Skeletal muscle satellite cell (primary cell): ENCODE data around the gene NUP98.

Experiments
- H3K27me3 ChIP-seq: 2 replicates; pipeline ENCODE4 v1.7.0; 2013; ENCODE audit warnings: low read length; ENCODE audit not compliant: control insufficient read depth, insufficient read depth
- H3K36me3 ChIP-seq: 2 replicates; pipeline ENCODE4 v1.7.0; 2013; ENCODE audit warnings: mild to moderate bottlenecking, control low read depth, low read length; ENCODE audit not compliant: insufficient read depth
- H3K4me1 ChIP-seq: 2 replicates; pipeline ENCODE4 v1.7.0; 2013; ENCODE audit warnings: low read length; ENCODE audit not compliant: control insufficient read depth, insufficient read depth
- H3K4me2 ChIP-seq: 2 replicates; pipeline ENCODE4 v1.7.0; 2013; ENCODE audit warnings: mild to moderate bottlenecking, low read length
- H3K4me3 ChIP-seq: 2 replicates; pipeline ENCODE4 v1.7.0; 2013; ENCODE audit warnings: low read length
- H3K9ac ChIP-seq: 2 replicates; pipeline ENCODE4 v1.7.0; 2013; ENCODE audit warnings: mild to moderate bottlenecking, low read depth, low read length, moderate library complexity
- H3K9me3 ChIP-seq: replicated peaks from 2 replicates; pipeline ENCODE4 v1.7.0; 2013; ENCODE audit warnings: mild to moderate bottlenecking, control low read depth, low read length

The NUP98 gene

DNA sequence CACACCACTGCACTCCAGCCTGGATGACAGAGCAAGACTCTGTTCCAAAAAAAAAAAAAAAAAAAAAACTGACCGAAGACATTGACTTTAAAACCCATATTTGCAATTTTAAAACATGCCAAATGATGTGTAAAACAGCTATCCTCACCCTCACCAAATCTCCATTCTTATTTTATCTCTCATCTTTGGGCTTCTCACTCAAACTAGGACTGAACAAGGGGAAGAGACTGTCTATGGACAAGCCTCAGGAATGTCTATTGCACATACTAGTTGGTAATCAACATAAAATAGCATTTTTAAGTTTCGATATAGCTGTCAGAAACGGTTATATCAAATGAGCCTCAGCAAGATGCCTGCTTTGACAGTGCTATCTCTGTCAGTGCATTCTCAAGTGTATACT lies 118.3 kb downstream of the NUP98 start:
- Histone ChIP-seq H3K27me3 (no peaks in the 10 kb centered on the region), H3K9ac (no peak overlapping the region), H3K4me1 (no peaks in the 10 kb centered on the region), H3K4me2 (no peak overlapping the region), H3K9me3 (no peaks in the 10 kb centered on the region), H3K4me3 (no peak overlapping the region), H3K36me3 (peaks cover 92% of the 10 kb centered on the region)

DNA sequence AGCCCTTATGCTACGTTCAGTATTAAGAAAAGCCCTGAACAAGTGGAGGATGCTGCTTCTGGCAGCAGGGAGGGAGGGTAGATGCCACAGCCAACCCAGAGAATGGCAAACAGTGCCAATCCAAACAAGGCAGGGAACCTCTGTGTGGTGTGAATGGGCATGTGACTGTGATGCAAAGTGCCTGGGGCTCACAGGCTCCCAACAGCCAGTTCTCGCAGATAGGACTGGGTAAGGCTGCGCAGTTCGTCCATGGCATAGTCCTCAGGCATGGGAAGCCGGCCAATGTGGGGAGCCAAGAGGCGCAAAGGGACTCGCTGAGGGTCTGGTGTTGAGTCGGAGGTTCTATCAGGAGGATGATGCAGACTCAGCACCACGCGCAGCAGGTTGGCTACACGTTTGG lies 121.4 kb downstream of the NUP98 start:
- H3K36me3 ChIP-seq: peaks cover 92% of the 10 kb centered on the region
- no peak overlapping the region for H3K4me3 ChIP-seq
- H3K27me3 ChIP-seq: no peaks in the 10 kb centered on the region
- no peaks in the 10 kb centered on the region for H3K4me1 ChIP-seq
- no peaks in the 10 kb centered on the region for H3K9me3 ChIP-seq
- no peak overlapping the region for H3K4me2 ChIP-seq
- no peak overlapping the region for H3K9ac ChIP-seq

DNA sequence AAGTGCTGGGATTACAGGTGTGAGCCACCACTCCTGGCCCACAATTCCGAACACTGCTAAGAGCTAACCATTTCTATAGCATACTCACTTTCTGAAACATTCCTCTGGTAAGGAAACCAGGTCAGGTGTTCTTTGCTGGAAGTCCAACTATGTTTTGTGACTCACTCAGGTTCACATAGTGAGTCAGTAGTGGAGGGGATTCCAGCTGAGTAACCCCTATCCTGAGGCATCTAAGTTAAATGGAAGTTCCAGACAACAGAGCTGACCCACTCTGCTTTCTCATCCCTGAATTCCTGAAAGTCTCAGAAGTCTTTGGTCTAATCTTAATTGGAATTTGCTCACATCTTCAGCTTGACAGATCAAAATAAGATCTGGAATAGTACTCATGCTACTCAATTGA lies 123.2 kb downstream of the NUP98 start:
- H3K4me3 ChIP-seq: no peak overlapping the region
- H3K4me2 ChIP-seq: no peak overlapping the region
- no peak overlapping the region for H3K9ac ChIP-seq
- H3K27me3 ChIP-seq: no peaks in the 10 kb centered on the region
- peaks cover 79% of the 10 kb centered on the region for H3K36me3 ChIP-seq
- H3K9me3 ChIP-seq: no peaks in the 10 kb centered on the region
- no peaks in the 10 kb centered on the region for H3K4me1 ChIP-seq

DNA sequence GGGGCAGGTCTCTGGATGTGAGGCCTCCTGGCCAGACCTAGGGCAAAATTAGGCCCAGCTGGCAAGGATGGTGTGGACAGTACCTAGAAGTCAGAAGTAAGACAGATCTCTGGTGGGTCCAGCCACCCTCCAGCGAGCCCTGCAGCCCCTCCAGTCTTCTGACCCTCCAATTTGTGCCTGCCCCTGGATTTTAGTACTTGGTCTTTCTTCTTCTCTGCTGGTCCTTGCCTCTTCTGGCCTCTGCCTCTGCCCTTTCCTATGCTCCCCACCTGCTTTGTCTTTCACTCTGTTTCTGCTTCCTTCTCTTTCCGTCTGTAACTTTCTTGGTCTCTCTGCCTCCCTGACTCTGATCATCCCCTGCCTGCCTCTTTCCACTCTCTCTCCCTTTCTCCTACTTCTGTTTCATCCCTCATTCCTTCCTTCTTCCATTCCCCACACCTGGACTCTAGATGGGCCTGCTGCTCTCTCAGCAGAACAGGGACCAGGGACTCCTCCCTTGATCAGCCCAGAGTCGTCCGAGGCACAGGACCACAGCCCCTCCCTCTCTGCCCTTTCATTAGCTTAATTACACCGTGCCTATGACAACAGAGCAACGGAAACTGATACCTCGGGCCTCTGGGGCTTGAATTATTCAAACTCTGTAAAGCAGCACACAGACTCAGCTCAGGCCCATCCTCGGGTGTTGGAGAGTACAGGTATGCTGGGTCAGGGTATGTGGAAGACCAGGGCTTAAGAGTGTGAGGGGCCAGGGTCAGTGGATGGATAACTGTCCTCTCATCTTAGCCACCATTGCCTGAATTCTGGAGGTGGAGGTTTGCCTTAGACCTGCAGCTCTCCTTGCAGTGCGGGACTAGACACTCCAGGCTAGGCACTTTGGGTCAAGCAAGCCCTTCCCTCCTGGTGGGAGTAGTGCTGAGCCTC lies 125.8 kb downstream of the NUP98 start, which contains the start of gene CHRNA10:
Gene CHRNA10, minus strand, starts transcription at position 51 of the 921 bp plus-strand sequence. CDS start 72 bp downstream, outside the sequence.
- Histone ChIP-seq H3K36me3 (peaks cover 63% of the 10 kb centered on the region), H3K4me2 (no peak within 1 kb of the TSS)

DNA sequence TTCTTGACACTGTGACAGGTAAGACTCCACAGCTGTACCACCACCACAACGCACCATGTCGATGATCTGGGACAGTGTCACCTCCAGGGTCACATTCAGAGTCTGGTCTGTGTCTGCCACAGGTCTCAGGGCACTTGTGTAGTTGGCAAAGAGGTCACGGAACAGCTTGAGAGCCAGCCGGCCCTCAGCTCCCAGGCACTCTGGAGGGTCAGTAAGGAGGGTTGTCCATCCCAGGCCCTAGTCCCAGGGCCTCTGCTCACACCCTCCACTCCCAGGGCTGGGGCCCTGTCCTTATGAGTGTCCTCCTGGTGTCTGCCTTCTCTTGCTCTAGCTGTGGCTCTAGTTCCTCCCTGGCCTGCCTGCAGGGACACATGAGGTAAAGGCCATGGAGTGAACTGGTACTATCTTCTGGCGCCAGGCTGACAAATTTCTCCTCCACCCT lies 127.6 kb downstream of the NUP98 start:
- Histone ChIP-seq H3K9ac (no peak overlapping the region), H3K4me3 (no peak overlapping the region), H3K27me3 (no peaks in the 10 kb centered on the region), H3K4me2 (no peak overlapping the region), H3K4me1 (no peaks in the 10 kb centered on the region), H3K36me3 (peaks cover 62% of the 10 kb centered on the region), H3K9me3 (no peaks in the 10 kb centered on the region)

More for the DNA sequence above, 125.8 kb downstream of the NUP98 start, which contains the start of gene CHRNA10:
- no peak within 1 kb of the TSS for H3K4me3 ChIP-seq
- no peaks in the 10 kb centered on the region for H3K9me3 ChIP-seq
- no peak within 1 kb of the TSS for H3K9ac ChIP-seq
- no peaks in the 10 kb centered on the region for H3K4me1 ChIP-seq
- H3K27me3 ChIP-seq: no peaks in the 10 kb centered on the region

DNA sequence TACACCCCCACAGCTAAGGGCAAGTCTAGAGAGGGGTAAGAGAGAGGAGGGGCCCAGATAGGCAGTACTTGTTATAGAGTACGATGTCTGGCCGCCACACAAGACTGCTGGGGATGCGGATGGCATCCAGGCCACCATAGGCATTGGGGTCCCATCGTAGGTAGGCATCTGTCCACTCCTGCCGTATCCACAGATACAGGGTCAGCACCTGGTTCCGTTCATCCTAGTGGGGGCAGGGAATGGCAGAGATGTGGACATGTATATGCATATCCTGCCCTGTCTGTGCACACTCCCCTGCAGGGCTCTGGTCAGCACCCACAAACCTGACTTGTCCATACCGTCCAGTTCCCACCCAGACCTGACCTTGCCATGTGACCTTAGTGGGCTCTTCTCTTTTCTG lies 128.2 kb downstream of the NUP98 start:
- Histone ChIP-seq H3K9me3 (no peaks in the 10 kb centered on the region), H3K9ac (no peak overlapping the region), H3K36me3 (peaks cover 62% of the 10 kb centered on the region), H3K4me1 (no peaks in the 10 kb centered on the region), H3K4me2 (no peak overlapping the region), H3K4me3 (no peak overlapping the region), H3K27me3 (no peaks in the 10 kb centered on the region)

DNA sequence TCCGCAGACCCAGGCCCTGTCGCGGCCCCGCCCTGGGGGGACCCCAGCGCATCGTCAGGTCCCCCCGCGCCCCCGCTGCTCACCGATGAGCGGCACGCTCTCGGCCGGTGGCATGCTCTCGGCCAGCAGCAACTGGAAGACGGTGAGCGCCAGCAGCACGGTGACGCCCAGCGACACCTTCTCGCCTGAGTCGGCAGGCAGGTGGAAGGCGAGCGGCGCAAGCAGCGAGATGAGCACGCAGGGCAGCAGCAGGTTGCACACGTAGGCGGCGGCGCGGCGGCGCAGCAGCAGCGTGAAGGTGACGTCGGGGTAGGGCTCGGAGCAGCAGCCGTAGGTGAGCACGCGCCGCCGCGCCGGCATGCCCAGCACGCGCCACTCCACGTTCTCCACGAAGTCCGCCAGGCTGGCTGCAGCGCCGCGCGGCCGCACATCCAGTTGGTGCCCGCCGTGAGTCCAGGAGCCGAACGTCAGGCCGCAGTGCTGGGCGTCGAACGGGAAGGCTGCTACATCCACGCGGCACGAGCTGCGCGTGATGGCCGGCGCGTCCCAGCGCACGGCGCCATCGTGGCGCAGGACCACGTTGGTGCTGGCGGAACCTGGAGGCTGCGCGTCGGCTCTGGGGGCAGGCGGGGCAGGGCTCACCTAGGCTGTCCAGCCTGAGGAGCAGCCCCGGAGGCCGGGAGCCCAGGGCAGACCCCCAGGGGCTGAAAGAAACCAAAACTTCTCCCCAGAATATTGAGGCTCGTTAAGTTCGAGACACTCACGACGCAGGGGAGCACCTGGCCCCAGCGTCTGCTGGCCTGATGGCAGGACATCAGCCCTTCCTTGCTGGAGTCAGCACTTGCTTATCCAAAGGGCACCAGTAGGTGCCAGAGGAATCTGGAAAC lies 130.0 kb downstream of the NUP98 start:
- no peak overlapping the region for H3K4me3 ChIP-seq
- no peaks in the 10 kb centered on the region for H3K9me3 ChIP-seq
- no peak overlapping the region for H3K4me2 ChIP-seq
- no peaks in the 10 kb centered on the region for H3K27me3 ChIP-seq
- no peak overlapping the region for H3K9ac ChIP-seq
- no peaks in the 10 kb centered on the region for H3K4me1 ChIP-seq
- peaks cover 53% of the 10 kb centered on the region for H3K36me3 ChIP-seq

DNA sequence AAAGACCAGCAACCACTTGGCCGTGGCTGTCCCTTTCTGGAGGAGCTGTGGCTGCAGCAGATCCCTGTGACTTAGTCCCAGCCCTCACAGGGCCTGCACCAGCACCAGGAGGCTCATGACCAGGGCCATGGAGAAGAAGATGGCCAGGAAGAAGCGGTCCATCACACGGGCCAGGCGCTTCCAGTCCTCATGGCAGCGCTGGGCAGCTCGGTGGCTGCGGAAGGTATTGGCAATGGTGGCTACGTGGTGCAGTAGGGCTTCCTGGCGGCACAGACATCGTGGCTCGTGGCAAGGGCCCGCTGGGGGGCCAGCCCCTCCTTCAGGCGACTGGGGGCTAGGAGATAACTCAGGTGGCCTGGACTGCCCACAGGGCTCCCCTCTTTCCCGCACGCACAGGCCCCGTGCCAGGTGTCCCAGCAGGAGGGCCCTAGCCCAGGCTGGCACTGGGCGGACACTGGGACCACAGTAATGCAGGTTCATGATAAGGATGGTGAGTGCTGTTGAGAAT lies 131.3 kb downstream of the NUP98 start:
- H3K4me3 ChIP-seq: no peak overlapping the region
- no peaks in the 10 kb centered on the region for H3K4me1 ChIP-seq
- H3K4me2 ChIP-seq: no peak overlapping the region
- no peaks in the 10 kb centered on the region for H3K9me3 ChIP-seq
- no peak overlapping the region for H3K9ac ChIP-seq
- no peaks in the 10 kb centered on the region for H3K27me3 ChIP-seq
- peaks cover 41% of the 10 kb centered on the region for H3K36me3 ChIP-seq

DNA sequence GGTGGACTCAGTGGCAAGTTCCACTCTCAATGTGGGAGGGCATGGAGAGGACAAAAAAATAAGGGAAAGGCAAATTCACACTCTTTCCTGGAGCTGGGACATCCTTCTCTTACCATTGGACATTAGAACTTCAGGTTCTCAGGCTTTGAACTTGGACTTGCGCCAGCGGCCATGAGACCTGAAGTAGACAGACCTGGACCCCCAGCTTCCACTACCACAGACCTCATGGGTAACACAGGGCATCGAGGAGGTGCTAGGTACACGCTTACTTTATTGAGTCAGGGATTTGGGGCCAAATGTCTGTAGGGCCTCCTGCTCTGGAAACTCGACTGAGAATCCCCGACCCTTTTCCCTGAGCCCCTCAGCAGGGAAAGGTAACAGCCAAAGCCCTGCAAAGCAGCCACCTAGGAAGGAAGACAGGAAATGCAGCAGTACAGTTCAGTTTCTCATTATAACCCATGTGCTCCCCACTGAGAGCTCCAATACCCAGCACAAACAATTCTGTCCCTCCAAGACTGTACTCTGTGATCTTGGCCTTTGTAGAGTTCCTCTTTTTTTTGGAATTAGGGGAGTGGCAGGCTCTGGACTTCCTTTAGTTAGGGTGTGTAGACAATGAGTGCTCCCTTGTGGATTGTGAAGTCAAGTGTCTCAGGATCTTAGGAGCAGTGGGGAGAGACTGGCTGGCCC lies 131.9 kb downstream of the NUP98 start:
- no peaks in the 10 kb centered on the region for H3K27me3 ChIP-seq
- H3K4me3 ChIP-seq: no peak overlapping the region
- H3K36me3 ChIP-seq: peaks cover 40% of the 10 kb centered on the region
- no peak overlapping the region for H3K4me2 ChIP-seq
- no peaks in the 10 kb centered on the region for H3K4me1 ChIP-seq
- no peaks in the 10 kb centered on the region for H3K9me3 ChIP-seq
- no peak overlapping the region for H3K9ac ChIP-seq

DNA sequence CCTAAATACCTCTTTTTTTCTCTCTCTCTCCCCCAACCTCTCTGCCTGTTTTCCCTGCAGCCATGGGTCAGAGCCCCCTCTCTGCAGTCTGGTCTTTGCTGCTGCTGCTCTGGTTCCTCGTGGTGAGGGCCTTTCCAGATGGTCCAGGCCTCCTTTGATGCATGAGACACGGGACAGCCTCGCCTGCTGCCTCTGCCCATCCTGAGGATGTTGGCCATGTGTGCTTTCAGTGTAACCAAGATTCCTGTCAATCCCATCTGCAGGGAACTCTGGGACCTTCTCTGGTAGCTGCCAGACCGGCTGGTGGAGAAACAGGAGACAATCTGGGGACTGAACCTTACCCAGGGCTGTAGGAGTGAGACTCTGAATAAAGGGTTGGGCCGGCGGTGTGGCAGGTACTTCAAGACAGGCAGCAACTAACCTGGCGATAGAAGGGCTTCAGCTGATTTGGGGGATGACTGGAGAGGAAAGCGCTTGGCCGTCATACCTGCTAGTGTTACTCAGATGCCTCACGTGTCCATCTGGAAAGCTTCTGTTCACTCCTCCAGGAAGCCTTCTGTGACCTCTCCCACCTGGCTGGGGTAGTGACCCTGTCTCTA lies 133.2 kb downstream of the NUP98 start:
- H3K4me1 ChIP-seq: no peaks in the 10 kb centered on the region
- peaks cover 34% of the 10 kb centered on the region for H3K36me3 ChIP-seq
- H3K4me2 ChIP-seq: no peak overlapping the region
- no peaks in the 10 kb centered on the region for H3K9me3 ChIP-seq
- H3K9ac ChIP-seq: no peak overlapping the region
- no peak overlapping the region for H3K4me3 ChIP-seq
- H3K27me3 ChIP-seq: no peaks in the 10 kb centered on the region
